Stomach (tissue), 4 donors: ENCODE measurements around the gene REP15.

Source experiments
- EP300 ChIP-seq: sonication (generic); formaldehyde crosslinking; IDR thresholded peaks from one replicate; pipeline ENCODE4 v1.6.1; 2017; ENCODE audit warnings: antibody characterized with exemption
- POLR2A ChIP-seq, 4 donors: fragments of 450-650 bp; IDR thresholded peaks; one replicate each; pipeline ENCODE4 v1.6.1; 2016; ENCODE audit warnings: antibody characterized with exemption in 4 of 4, control low read depth in 2 of 4, mild to moderate bottlenecking in 1 of 4, moderate library complexity in 1 of 4
- POLR2AphosphoS5 ChIP-seq, 3 donors: sonication (generic); formaldehyde crosslinking; IDR thresholded peaks; one replicate each; pipeline ENCODE4 v1.6.1; 2016; ENCODE audit warnings: antibody characterized with exemption in 3 of 3
- TF ChIP-seq, protein P1 (sequence below), 7 experiments: fragments of 450-650 bp in 4 of 7; fragments of 200-600 bp in 3 of 7; sonication (generic) in 3 of 7; IDR thresholded peaks; one replicate each; pipeline ENCODE4 v1.5.1; 2016 to 2019; ENCODE audit warnings: antibody characterized with exemption in 7 of 7, control low read depth in 2 of 7, mild to moderate bottlenecking in 1 of 7

DNA sequence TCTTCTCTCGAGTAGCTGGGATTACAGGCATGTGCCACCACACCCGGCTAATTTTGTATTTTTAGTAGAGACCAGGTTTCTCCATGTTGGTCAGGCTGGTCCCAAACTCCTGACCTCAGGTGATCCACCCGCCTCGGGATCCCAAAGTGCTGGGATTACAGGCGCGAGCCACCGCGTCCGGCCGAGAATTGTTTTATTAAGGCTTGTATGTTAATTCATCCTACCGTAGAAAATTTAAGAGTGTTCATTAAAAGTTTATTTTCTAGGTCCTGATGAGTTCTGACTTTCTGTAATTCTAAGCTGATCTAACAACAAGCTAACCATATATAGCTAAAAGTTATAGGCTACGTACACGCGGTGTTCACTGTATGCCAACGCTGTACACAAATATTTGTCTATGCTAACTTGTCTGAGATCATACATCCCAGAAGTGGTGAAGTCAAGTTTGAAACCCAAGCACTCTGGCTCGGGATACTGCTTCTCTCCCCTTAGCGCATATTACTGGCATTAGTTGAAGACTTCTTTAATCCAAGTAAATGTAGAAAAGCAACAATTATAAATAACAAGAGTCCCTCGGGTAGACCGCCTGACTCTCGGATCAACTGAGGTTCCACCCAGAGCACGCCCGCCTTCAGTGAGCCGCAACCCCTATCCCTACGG is 13.8 kb downstream of the REP15 start:
- no peak for TF ChIP-seq EP300
- no peak for TF ChIP-seq POLR2A (IDR thresholded peaks at IDR 0.05)
- TF ChIP-seq, protein P1, sequence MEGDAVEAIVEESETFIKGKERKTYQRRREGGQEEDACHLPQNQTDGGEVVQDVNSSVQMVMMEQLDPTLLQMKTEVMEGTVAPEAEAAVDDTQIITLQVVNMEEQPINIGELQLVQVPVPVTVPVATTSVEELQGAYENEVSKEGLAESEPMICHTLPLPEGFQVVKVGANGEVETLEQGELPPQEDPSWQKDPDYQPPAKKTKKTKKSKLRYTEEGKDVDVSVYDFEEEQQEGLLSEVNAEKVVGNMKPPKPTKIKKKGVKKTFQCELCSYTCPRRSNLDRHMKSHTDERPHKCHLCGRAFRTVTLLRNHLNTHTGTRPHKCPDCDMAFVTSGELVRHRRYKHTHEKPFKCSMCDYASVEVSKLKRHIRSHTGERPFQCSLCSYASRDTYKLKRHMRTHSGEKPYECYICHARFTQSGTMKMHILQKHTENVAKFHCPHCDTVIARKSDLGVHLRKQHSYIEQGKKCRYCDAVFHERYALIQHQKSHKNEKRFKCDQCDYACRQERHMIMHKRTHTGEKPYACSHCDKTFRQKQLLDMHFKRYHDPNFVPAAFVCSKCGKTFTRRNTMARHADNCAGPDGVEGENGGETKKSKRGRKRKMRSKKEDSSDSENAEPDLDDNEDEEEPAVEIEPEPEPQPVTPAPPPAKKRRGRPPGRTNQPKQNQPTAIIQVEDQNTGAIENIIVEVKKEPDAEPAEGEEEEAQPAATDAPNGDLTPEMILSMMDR (IDR thresholded peaks at IDR 0.05), result no peak
- no peak for TF ChIP-seq POLR2AphosphoS5 (IDR thresholded peaks at IDR 0.05)
